Nephron (organoid): ENCODE data around the gene NET1.
A peak's percentile ranks its signal among the peaks of the same experiment; 100 is the strongest.

Source experiments
- H3K27ac Mint-ChIP-seq, 3 experiments: 2 replicates each; pipeline ENCODE4 v1.8.0; 2020; ENCODE audit warnings: mixed read lengths in 3 of 3, mild to moderate bottlenecking in 2 of 3, moderate library complexity in 1 of 3
- H3K27me3 Mint-ChIP-seq: 2 replicates; pipeline ENCODE4 v1.8.0; 2021; ENCODE audit warnings: low read depth, mild to moderate bottlenecking, moderate library complexity, mixed read lengths
- H3K36me3 Mint-ChIP-seq: 2 replicates; pipeline ENCODE4 v1.8.0; 2020; ENCODE audit warnings: low read depth, mixed read lengths
- H3K4me1 Mint-ChIP-seq: 2 replicates; pipeline ENCODE4 v1.8.0; 2020; ENCODE audit warnings: mixed read lengths
- H3K4me3 Mint-ChIP-seq, 3 experiments: 2 replicates each; pipeline ENCODE4 v1.8.0; 2020; ENCODE audit warnings: mild to moderate bottlenecking in 3 of 3, mixed read lengths in 3 of 3, moderate library complexity in 2 of 3
- H3K9me3 Mint-ChIP-seq: 2 replicates; pipeline ENCODE4 v1.8.0; 2020; ENCODE audit warnings: mixed read lengths
- TF ChIP-seq, protein P1 (sequence below), 3 experiments: fragments of 200-600 bp; sonication (generic); IDR thresholded peaks; one replicate each; pipeline ENCODE4 v1.5.0; 2021; ENCODE audit warnings: antibody characterized with exemption in 3 of 3; ENCODE audit not compliant: unreplicated experiment in 3 of 3

The NET1 gene

DNA sequence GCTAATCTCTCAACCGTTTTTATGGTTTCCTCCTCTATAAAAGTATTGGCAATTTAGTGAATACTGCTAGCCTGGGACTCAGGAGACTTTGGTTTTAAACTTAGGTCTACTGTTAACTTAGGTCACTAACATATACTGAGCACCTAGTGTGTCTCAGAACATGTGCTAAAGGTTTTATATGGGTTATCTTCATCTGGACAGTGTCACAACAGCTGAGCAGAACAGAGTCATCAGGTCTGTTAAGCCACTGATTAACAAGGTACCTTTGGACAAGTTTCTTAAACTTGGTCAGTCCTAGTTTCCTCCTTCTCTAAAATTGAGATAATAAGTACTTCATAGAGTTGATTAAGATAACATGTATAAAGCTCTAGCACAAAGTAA, 30.6 kb downstream of the NET1 start:
- Mint-ChIP-seq H3K36me3 (no peaks in the 10 kb centered on the region), H3K27ac (no peak overlapping the region), H3K4me3 (no peak overlapping the region), H3K27me3 (no peaks in the 10 kb centered on the region), H3K4me1 (peaks cover 16% of the 10 kb centered on the region), H3K9me3 (no peaks in the 10 kb centered on the region)
- TF ChIP-seq, protein P1, sequence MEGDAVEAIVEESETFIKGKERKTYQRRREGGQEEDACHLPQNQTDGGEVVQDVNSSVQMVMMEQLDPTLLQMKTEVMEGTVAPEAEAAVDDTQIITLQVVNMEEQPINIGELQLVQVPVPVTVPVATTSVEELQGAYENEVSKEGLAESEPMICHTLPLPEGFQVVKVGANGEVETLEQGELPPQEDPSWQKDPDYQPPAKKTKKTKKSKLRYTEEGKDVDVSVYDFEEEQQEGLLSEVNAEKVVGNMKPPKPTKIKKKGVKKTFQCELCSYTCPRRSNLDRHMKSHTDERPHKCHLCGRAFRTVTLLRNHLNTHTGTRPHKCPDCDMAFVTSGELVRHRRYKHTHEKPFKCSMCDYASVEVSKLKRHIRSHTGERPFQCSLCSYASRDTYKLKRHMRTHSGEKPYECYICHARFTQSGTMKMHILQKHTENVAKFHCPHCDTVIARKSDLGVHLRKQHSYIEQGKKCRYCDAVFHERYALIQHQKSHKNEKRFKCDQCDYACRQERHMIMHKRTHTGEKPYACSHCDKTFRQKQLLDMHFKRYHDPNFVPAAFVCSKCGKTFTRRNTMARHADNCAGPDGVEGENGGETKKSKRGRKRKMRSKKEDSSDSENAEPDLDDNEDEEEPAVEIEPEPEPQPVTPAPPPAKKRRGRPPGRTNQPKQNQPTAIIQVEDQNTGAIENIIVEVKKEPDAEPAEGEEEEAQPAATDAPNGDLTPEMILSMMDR (IDR thresholded peaks at IDR 0.05; ENCODE audit: unreplicated experiment in 3 of 3) = no peak

DNA sequence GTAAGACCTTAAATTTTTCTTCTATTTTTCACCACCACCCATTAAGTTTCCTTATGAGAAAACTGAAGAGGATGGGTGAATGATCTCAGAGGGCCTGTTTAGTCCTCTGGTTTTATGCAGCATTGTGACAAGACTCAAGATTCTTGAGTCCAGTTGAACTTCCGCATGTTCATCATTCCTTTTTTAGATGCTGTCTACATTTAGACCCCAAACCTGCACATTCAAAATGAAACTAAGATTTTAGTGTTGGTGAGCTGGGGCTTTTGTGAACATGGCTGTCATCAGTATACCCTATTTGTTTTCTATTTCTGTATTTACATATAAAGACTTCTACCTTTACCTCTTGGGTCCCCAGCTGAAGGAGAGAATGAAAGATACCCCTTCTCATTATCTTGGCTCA, 31.1 kb downstream of the NET1 start:
- no peaks in the 10 kb centered on the region for H3K36me3 Mint-ChIP-seq
- peaks cover 19% of the 10 kb centered on the region for H3K4me1 Mint-ChIP-seq
- H3K4me3 Mint-ChIP-seq = no peak overlapping the region
- no peaks in the 10 kb centered on the region for H3K9me3 Mint-ChIP-seq
- H3K27ac Mint-ChIP-seq = no peak overlapping the region
- TF ChIP-seq, protein P1 (IDR thresholded peaks at IDR 0.05; ENCODE audit: unreplicated experiment in 3 of 3) = no peak
- no peaks in the 10 kb centered on the region for H3K27me3 Mint-ChIP-seq

DNA sequence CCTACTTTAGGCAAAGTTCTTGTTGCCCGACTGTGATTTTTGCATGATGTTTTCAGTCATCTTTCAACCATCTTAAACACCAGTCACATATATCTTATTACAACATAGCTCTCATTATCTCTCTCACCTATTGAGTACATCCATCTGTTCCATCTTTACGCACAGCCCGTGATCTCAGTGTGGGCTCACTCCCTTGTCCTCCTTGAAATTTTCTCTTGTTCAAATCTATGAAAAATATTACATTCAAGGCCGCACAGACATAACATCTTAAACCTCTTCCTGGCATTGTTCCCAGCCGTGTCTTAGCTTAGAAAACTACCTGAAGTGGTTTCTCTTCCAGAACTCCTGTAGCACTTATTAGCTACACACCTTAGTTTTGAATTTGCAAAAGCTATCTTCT, 32.6 kb downstream of the NET1 start:
- Mint-ChIP-seq H3K27me3 (no peaks in the 10 kb centered on the region), H3K36me3 (no peaks in the 10 kb centered on the region), H3K4me1 (peaks cover 27% of the 10 kb centered on the region), H3K9me3 (no peaks in the 10 kb centered on the region), H3K4me3 (peak overlapping the region in 1 of 3 experiments; percentile 1), H3K27ac (peak overlapping the region; percentile 20 to 63 (median 51))
- TF ChIP-seq, protein P1 (IDR thresholded peaks at IDR 0.05; ENCODE audit: unreplicated experiment in 3 of 3) = no peak

DNA sequence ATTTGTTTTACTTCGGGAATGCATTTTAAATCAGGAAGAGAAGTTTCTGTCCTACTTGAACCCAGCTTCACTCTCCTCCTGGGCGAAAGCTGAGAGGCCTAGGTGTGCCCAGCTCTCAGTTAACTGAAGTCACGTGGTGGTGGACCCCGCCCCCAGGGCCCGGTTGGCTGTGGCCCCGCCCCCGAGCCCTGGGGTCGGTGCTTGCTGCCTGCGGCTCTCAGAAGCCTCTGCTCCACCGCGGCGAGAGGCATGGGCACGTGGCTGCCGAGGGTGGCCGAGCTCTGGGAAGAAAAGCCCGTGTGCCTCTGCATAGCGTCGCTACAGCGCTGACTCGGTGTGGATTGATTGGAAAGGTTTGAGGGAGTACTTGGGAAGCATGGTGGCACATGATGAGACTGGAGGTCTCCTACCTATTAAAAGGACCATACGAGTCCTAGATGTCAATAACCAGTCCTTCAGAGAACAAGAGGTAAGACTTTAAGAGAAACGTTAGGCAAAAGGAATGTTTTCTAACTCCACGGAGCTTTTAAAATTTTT, 34.1 kb downstream of the NET1 start:
- Mint-ChIP-seq H3K27ac (peak overlapping the region; percentile 91 to 98 (median 91)), H3K4me1 (peaks cover 39% of the 10 kb centered on the region), H3K4me3 (peak overlapping the region; percentile 86 to 97 (median 96)), H3K27me3 (no peaks in the 10 kb centered on the region), H3K36me3 (peaks cover under 1% of the 10 kb centered on the region), H3K9me3 (no peaks in the 10 kb centered on the region)
- TF ChIP-seq, protein P1 (IDR thresholded peaks at IDR 0.05; ENCODE audit: unreplicated experiment in 3 of 3) = no peak

DNA sequence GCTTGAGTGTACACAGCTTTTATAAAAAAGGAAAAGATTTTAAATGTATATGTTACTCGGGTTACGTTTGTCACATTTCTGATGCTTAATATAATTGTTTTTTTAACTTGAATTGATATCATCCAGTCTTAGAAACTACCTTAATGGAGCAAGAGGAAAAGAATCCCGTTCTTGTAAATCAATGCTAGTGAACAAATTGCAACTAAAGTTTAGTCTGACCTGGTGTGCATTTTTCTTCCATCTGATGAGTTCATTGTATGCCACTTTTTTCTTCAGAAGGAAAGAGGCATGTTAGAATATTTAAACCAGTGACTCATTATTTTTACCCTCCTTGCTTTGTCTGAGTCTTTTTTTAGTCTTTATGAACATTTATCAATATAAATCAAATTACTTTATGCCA, 34.7 kb downstream of the NET1 start:
- H3K36me3 Mint-ChIP-seq = peaks cover 6% of the 10 kb centered on the region
- H3K27me3 Mint-ChIP-seq = no peaks in the 10 kb centered on the region
- peaks cover 43% of the 10 kb centered on the region for H3K4me1 Mint-ChIP-seq
- H3K9me3 Mint-ChIP-seq = no peaks in the 10 kb centered on the region
- H3K4me3 Mint-ChIP-seq = peak overlapping the region; percentile 86 to 97 (median 96)
- TF ChIP-seq, protein P1 (IDR thresholded peaks at IDR 0.05; ENCODE audit: unreplicated experiment in 3 of 3) = no peak
- H3K27ac Mint-ChIP-seq = peak overlapping the region; percentile 91 to 98 (median 91)

DNA sequence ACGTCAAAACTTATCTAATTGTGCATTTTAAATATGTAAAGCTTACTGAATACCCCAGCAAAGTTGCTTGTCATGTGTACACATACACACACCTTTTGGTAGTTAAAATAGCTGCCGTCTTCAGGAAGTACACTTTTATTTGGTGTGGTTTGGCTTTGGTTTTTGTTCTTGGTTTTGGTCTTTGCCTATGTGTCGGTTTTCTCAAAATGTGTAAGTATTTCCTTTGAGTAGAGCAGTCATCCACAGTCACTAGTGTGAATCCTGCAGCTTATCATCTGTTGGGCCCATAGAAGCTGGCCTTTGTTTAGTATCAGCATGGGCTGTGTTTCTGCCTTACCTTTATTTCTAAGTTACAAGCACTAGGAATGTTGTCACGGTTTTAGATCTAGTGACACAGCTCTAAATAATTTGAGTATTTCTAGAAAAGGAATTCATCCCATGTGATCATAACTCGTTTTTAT, 35.3 kb downstream of the NET1 start:
- peaks cover 43% of the 10 kb centered on the region for H3K4me1 Mint-ChIP-seq
- H3K36me3 Mint-ChIP-seq = peaks cover 12% of the 10 kb centered on the region
- H3K27ac Mint-ChIP-seq = peak overlapping the region; percentile 91 to 98 (median 91)
- no peaks in the 10 kb centered on the region for H3K27me3 Mint-ChIP-seq
- H3K4me3 Mint-ChIP-seq = peak overlapping the region; percentile 86 to 97 (median 96)
- H3K9me3 Mint-ChIP-seq = no peaks in the 10 kb centered on the region
- TF ChIP-seq, protein P1 (IDR thresholded peaks at IDR 0.05; ENCODE audit: unreplicated experiment in 3 of 3) = no peak
